ENCODE data around the gene SMAGP.
"Not testable (repeated sequence)": the region's sequence is repeated elsewhere in the genome, so short reads cannot be mapped to it uniquely, and the experiment has no call there.

SMAGP gene

GRCh38 chr12:51270067-51270950 lies at the start of gene SMAGP:
Gene SMAGP, minus strand, starts transcription at chr12:51270415. Its CDS starts 1,137 bp downstream, at chr12:51269278.
- DNase-seq: peak in 1 of 56 donors; percentile 26

- DNase-seq: no peak
These were observed 48.8 kb upstream of the SMAGP start for GRCh38 chr12:51318846-51319599.

GRCh38 chr12:51318057-51318806 lies 48.0 kb upstream of the SMAGP start:
- not testable (repeated sequence) for DNase-seq

GRCh38 chr12:51311389-51311788 lies 41.2 kb upstream of the SMAGP start:
- DNase-seq: no peak

GRCh38 chr12:51307655-51308593 lies 37.7 kb upstream of the SMAGP start:
- no peak for DNase-seq

GRCh38 chr12:51306507-51306906 lies 36.3 kb upstream of the SMAGP start:
- DNase-seq: no peak

GRCh38 chr12:51300768-51301167 lies 30.6 kb upstream of the SMAGP start:
- DNase-seq: peak in 1 of 56 donors; percentile 0

GRCh38 chr12:51295651-51296050 lies 25.4 kb upstream of the SMAGP start:
- no peak for DNase-seq

GRCh38 chr12:51294097-51294496 lies 23.9 kb upstream of the SMAGP start:
- DNase-seq: not testable (repeated sequence)

- no peak for DNase-seq
These were observed 23.5 kb upstream of the SMAGP start for GRCh38 chr12:51293696-51294095.

- DNase-seq: peak in 11 of 56 donors; percentile 0 to 31 (median 12)
These were observed 21.6 kb upstream of the SMAGP start for GRCh38 chr12:51291603-51292513.

- no peak for DNase-seq
These were observed 15.6 kb upstream of the SMAGP start for GRCh38 chr12:51285843-51286242.

GRCh38 chr12:51281202-51281924 lies 11.1 kb upstream of the SMAGP start:
- DNase-seq: no peak

GRCh38 chr12:51275088-51275487 lies 4.9 kb upstream of the SMAGP start:
- no peak for DNase-seq

GRCh38 chr12:51272810-51273209 lies 2.6 kb upstream of the SMAGP start:
- not testable (repeated sequence) for DNase-seq

- no peak for DNase-seq
These were observed 820 bp upstream of the SMAGP start for GRCh38 chr12:51270951-51271518.

- peak in 2 of 56 donors; percentile 6 to 19 for DNase-seq
These were observed 795 bp downstream of the SMAGP start for GRCh38 chr12:51269174-51270066.
